Measurements from ENCODE around the gene LAIR2.

GRCh38 chr19:54525636-54526035 is 23.0 kb downstream of the LAIR2 start:
- TF ChIP-seq EP300 (IDR thresholded peaks at IDR 0.05) (no peak), CTCF (IDR thresholded peaks at IDR 0.05) (no peak)
